Stimulated activated CD4-positive, alpha-beta T cell treated with anti-CD3 and anti-CD28 coated beads, TNF-alpha, amount 100 ng/mL, for 48 hours (primary cell): Measurements from ENCODE around the gene DNAH5.

Experiments
- DNase-seq, 3 donors: peaks; one replicate each; pipeline ENCODE4 v3.0.0-alpha.2; 2020; ENCODE audit warnings: low read depth in 3 of 3

Gene DNAH5

DNA sequence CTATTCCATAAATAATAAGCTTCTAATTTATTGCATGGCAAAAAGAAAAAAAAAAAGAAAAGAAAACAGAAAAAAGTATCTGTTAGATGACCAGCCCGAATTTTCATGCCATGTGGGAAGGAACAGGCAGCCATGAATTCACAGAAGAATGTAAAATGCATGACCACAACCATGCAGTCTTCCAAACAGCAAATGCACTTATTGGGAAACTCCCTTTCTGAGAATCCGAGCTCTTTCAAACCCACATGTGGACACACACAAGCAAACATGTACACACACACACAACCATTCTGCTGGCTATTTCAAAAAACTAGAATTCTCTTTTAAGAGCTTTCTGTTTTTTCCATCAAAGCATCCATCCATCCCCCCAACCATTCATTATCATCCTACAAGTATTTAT is 236.1 kb downstream of the DNAH5 start:
- DNase-seq: no peak

DNA sequence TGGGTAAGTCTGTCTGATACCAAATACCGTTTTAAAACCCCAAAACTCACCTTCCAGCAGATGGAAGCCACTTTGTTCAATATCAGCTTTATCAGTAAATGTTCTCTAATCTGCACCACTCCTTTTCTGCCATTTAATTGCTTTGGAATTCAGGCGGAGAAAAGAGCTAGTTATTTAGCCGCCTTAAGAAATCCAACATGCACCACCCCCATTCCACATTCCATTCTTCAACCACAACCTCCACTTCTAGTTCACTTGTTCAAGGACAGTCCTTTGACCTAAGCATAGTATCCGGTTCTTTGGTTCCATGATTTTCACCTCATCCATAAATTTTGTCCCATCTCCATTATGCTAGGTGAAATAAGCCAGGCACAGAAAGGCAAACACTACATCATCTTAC is 240.1 kb downstream of the DNAH5 start:
- no peak for DNase-seq

DNA sequence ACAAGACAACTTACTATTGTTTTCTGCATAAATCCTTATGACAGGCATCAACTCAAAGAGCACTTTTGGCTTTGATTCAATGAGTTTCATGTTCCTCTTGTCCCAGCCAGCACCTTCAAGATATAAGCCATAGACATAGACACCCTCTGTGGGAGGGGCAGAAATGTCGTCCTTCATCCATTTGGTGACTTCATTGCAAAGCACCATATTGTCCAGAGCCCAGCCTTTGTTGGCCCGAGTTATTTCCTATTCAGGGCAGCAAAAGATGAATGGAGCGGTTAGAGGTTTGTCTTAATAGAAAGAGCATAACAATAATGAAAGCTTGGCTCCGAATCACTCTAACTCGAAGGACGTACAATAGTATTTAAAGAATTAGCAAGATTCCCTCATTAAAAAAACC is 243.9 kb downstream of the DNAH5 start:
- no peak for DNase-seq

DNA sequence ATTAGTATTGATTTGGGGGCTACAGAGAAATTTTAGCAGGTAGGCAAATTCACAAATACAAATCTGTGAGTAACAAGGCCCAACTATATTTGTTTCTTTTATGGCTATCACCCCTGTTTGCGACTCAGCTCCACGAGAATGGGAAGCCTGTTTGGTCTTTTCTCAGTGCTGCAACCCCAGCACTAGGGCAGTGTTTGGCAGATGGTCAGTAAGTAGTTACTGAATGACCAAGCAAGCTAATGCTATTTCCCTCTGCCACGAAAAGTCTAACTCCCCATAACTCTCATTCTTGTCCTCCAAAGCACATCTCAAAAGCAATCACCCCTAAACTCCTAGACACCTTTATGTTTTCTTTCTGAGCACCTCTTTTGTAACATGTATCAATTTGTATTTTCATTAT is 245.6 kb downstream of the DNAH5 start:
- DNase-seq: no peak

DNA sequence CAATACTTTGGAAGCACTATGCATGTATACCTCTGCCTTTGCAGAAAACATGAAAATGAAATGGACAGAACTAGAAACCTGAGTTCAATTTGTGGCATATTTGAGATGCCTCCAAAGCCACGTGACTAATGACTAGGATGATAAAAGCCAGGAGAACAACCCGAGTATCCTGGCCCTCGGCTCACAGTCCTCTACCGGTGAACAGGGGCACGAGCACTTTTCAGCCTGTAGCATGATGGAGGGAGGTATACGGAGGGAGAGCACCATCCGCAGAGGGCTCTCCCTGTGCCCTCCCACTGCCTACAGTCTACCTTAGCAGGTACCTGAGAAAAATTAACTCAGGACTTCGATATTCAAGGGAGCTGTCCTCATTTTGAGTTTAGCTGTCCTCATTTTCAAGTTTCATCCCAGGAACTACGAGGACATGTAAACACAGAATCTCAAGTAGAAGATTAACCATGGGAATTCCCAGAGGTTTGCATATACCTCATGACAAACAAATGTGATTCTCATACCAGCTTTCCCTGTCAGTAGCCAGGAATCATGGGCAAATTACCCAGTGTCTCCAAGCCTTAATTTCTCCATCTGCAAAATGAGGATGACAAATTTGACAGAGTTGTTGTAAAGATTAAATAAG is 249.3 kb downstream of the DNAH5 start:
- no peak for DNase-seq

DNA sequence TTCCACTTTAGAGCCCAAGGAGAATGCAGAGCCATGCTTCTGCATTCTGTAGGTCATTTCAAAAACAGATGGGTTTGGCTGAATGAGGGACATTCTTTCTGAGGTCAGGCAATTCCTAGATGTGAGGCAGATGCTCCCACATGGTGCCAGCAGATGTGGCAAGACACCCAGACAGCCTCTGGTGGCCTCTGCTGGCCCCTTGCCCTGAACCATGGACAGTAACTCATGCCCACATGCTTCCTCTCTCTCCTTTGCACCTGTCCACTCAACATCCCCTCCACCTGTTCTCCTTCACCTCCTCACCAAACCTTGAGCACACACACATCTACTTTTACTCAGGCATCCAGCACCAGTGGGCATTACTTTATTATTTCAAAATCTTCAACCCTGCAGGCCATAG is 252.3 kb downstream of the DNAH5 start:
- DNase-seq: no peak

DNA sequence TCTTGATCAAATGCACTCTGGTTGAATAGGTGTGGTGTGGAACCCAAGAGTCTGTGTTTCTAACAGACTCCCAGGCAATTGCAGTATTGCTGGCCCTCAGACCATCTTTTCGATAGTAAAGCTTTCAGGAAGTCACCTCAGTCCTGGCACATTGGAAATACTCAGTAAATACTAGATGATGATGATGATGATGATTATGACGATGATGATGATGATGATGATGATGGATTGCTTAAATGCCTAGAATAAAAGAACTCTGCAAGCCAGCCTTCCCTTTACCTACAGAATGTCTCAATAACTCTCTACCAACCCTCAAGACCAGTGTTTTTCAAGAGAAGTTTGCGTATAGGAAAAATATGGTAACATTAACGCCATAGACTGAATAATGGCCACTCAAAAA is 268.0 kb downstream of the DNAH5 start:
- DNase-seq: no peak

DNA sequence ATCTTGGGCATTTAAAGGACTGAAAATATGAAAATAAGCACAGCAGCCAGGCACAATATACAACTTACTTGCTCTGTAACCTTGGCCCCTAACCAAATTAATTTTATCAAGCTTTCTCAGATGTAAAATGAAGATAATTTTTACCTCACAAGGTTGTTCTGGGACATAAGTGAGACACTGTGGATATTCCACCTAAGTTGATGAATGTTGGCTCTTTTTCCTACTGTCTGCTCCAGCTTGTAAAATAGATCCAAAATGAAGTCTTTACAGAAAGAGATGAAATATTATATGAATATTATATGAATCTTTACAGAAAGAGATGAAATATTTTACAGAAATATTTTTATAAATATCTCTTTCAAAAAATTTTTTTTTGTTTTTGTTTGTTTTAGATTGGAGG is 270.1 kb downstream of the DNAH5 start:
- no peak for DNase-seq

DNA sequence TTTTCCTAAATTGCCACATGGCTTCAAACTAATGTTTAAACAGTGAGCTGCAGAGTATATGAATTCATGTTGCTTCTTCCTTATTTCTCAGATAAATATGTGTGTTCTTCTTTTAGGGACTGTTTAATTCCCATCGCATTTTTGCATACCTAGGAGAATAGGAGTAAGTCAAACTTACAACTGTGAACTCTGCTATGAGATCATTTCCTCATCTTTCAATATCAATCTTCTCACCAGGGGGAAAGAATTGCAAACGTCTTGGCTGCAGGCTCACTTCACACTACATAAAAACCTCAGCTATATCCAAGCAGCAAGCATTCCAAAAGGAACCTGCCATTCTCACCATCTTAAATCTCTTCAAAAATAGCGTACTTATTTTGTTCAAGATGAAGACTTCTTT is 271.0 kb downstream of the DNAH5 start:
- DNase-seq: no peak

DNA sequence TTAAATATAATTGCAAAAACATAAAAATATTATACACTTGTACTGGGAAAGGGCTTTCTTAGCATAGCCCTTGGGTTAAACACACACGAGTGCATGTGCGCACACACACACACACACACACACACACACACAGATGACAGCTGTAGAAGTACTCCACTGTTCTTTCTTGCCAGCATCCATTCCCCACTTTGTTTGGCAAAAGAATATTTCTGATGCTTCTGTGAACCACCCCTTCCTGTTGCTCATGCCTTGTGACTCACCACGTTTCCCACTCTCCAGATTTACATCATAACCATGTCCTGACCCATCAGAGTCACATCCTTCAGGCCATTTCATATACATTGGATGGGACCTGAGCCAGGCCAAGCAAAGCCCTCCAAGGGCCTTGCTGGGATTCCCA is 280.1 kb downstream of the DNAH5 start:
- no peak for DNase-seq

DNA sequence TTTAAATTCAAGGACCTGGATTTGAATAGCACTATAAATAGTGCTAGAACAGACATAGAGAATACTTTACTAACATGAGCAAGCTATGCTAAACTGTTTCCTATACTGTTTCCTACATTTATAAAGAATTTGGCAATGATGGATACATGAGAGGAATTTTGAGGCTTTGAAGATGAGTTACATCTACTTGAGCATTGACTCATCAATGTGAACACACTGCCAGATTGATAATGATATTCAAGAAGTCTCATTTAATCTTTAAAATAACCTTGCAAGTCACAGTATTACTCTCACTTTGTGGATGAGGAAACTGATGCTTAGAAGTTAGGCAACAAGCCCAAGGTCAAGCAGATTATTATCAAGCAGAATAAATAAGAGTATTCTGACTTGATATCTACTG is 281.9 kb downstream of the DNAH5 start:
- DNase-seq: no peak

DNA sequence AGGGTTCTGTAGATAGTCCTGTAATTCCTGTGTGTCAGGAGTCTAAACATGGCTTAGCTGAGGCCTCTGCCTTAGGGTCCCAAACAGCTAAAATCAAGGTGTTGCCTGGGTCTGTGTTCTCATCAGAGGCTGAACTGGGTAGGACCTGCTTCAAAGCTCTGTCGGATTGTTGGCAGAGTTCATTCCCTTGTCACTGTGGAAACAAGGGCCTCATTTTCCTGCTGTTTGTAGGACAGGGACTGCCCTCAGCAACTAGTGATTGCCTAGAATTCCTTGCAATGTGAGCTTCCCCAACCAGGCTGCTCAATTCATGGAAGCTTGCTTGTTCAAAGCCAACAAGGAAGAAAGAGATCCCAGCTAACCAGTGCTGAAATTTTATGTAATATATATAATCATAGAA is 283.2 kb downstream of the DNAH5 start:
- no peak for DNase-seq

DNA sequence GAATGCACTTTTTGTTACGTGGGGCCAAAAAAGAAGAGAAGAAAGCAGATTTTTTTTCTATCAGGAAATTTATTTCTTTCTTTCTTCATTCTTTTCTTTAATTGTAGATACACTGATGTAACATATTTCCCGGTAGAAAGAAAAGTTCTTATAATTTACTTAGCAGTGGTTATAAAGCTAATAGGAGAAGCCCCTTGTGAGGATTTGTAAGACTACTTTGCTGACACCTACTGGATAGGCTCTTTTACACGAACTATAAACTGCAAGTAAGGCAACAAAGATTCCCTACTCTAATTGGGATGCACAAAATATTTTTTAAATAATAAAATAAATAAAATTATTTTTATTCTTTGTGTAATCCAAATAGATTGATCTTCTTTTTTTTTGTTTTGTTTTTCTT is 284.4 kb downstream of the DNAH5 start:
- no peak for DNase-seq

DNA sequence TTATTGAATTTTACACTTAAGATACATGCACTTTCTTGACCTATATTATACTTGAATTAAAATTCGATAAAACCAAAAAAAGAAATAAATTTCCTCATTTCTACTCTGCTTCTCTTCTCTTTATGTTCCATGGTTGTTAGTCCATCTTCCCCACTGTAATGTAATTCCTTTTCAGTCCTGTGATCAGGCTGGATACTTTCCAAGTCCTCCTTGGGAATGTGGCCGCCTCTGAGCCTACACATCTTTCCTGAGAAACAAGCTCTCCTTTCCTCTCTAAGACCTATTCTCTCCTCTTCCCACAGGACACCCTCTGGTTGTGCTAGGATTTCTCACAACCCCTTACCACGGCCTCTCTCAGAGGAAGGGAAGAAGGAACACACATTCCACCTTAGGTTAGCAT is 285.1 kb downstream of the DNAH5 start:
- no peak for DNase-seq

DNA sequence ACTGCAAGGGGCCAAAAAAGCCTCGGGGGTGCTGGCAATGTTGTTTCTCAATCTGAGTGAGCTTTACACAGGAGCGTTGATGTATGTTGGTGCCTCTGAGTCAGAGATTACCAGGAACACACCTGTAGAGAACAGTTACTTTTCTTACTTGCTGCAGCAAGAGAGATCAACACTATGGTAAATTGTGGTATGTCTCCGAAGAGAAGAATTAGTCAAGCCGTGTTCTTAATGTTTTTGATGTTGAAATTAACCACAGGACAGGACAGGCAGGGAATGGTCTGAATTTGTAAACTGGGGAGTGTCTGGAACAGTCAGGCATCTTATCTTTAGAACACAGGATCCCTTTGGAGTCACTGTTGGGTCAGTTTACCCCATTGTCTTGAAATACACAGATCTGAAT is 285.7 kb downstream of the DNAH5 start:
- no peak for DNase-seq

DNA sequence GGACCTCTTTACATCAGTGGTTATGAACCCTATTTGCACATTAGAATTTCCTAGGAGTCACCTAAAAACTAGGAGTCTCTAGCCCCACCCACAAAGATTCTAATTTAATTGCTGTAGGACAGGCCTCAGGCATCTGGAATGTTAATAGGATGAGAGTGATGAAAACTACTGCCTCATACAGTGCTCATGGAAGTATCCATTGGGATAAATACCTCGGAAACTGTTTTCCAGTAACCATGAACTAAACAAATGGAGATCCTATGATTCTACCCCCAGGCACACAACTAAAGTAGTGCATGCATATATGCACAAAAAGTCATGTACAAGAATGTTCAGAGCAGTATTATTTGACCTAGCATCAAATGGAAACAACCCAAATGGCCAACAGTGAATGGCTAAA is 286.3 kb downstream of the DNAH5 start:
- DNase-seq: no peak

DNA sequence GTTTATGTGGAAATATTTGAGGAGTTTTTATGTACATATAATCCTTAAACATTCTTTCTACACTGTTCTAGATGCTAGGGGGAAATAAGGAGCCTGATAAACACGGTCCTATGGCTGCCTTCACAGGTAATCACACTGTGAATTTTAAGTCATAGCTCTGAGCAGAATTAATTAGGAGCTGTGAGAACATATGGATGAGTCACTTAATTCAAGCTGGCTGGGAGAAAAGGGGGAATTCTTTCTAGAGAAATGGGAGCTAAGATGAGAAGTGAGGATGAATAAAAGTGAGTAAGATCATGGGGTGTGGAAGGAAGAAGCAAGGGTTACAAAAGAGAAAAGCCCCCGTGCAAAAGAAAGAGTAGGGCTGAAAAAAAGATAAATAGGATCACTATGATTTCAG is 290.8 kb downstream of the DNAH5 start:
- no peak for DNase-seq

DNA sequence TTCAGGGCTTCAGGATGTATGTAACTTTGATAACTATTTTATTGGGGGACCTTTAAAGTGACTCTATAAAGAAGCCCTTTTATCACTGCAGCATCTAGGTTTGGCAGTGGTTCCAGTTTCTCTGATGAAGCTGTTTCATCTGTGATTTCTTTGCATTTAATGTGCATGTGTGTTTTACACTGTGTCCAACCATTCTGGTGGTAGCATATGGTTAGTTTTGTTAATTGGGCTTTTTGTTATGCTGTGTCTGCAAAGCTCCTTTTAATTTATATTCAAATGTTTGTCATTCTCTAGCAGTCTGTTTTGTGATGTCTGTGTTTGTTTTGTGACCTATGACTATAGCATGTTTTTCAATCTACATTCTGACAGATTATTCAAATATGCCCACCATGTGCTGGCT is 294.8 kb downstream of the DNAH5 start:
- no peak for DNase-seq

DNA sequence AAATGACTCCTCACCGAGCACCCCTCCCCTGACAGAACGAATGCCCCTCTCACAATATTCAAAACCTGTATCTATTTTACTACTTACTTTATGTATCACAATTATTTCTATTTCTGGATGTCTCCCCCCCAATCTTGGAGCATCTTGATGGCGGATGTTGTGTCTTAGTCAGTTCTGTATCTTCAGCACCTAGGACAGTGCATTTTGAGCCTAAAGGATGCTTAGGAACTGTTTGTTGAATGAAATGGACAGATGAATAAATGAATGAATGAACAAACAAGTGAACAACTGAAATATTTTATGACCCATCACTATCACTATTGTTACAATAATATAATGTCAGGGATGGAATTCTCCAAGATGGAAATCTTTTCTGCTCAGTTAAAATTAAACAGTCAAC is 295.7 kb downstream of the DNAH5 start:
- DNase-seq: no peak

DNA sequence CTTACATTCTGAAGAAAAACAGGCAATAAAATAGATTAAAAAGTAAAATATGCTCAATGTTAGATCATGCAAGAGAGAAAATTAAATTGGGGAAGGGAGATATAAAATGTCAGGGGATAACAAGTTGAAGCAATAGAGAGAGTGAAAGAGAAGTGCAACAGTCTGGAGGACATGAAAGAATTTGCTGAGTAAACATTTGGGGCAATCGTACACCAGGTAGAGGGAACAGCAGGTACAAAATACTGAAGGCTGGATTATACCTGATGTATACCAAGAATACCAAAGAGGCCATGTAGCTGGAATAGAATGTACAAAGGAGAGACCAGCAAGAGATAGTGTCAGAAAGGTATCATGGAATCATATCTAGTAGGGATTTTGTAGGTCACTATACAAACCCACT is 300.8 kb downstream of the DNAH5 start:
- DNase-seq: no peak

DNA sequence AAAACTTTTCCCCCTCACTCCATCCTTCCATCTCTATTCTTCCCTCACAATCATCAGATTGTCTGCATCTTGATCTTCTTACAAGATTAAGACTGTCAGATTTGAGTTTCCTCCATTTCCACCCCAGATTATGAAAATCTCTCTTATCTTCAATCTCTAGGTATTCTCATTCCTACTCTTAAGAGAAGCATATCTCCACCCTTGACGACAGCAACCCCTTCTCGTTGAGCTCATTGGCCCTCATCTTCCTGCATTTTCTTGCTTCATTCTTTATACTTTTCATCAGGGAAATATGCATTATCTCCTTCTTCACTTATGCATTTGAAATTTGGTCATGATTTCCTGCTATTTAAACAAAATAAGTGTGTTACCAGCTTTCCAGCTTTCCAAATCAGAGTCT is 301.3 kb downstream of the DNAH5 start:
- no peak for DNase-seq
